Lower lobe of right lung (tissue), 2 donors: ENCODE results near the gene EVI5. TPM values are rescaled to one million over a fixed set of nuclear protein-coding genes. Genes with fewer than 3 reads are reported as not detected.

Source experiments
- ATAC-seq, 2 donors: fragments of 200-7000 bp; cut with Tn5 transposase; one replicate each; pipeline ENCODE4 v1.9.1; 2020 to 2022; ENCODE audit warnings: mild to moderate bottlenecking in 2 of 2, moderate library complexity in 2 of 2
- DNase-seq: peaks from one replicate; pipeline ENCODE4 v3.0.0-alpha.2; 2020
- H3K27ac ChIP-seq: fragments of 200-600 bp; one replicate; pipeline ENCODE4 v1.8.0; 2022
- H3K27me3 ChIP-seq: fragments of 200-600 bp; one replicate; pipeline ENCODE4 v1.8.0; 2022; ENCODE audit warnings: low read depth
- H3K36me3 ChIP-seq: fragments of 200-600 bp; one replicate; pipeline ENCODE4 v1.8.0; 2022; ENCODE audit warnings: mild to moderate bottlenecking
- H3K4me1 ChIP-seq: fragments of 200-600 bp; one replicate; pipeline ENCODE4 v1.8.0; 2022
- H3K4me3 ChIP-seq: fragments of 200-600 bp; one replicate; pipeline ENCODE4 v1.8.0; 2022; ENCODE audit warnings: mild to moderate bottlenecking
- H3K9me3 ChIP-seq: fragments of 200-600 bp; one replicate; pipeline ENCODE4 v1.8.0; 2022
- CTCF ChIP-seq: fragments of 200-600 bp; IDR thresholded peaks from one replicate; pipeline ENCODE4 v1.8.0; 2022; ENCODE audit warnings: antibody characterized with exemption, mild to moderate bottlenecking
- intact Hi-C: fragments of 100-400 bp; cut with DNase I; formaldehyde crosslinking; loops from one replicate; pipeline ENCODE4 v1.11.0; 2022
- total RNA-seq: library from RNA; stranded (reverse); fragmentation: NEBNext Ultra II Directional; extraction: Animal tissue kit (Norgen Biotek cat#: 25700); gene quantifications from one replicate; pipeline ENCODE4 v1.2.1, GENCODE V29; 2021
- donor health status: DM: no; HTN: yes; CAD: no; lungs with severe emphysema.

EVI5 gene
- total RNA-seq, 1 donor from 2014 or later, result 48.5 TPM

- H3K27ac ChIP-seq, result no peak overlapping the region
- no peak for TF ChIP-seq CTCF
- intact Hi-C loops, result no loop called here
- ATAC-seq (no peak), DNase-seq (no peak)
- no peaks in the 10 kb centered on the region for H3K36me3 ChIP-seq
- H3K9me3 ChIP-seq, result no peaks in the 10 kb centered on the region
- H3K27me3 ChIP-seq, result no peaks in the 10 kb centered on the region
- no peaks in the 10 kb centered on the region for H3K4me1 ChIP-seq
- H3K4me3 ChIP-seq, result no peak overlapping the region
Measured at GRCh38 chr1:92567211-92567868, 217.6 kb downstream of the EVI5 start.

GRCh38 chr1:92563457-92564216, 221.3 kb downstream of the EVI5 start:
- no peak for TF ChIP-seq CTCF
- no peaks in the 10 kb centered on the region for H3K4me1 ChIP-seq
- H3K9me3 ChIP-seq, result no peaks in the 10 kb centered on the region
- intact Hi-C loops, result no loop called here
- DNase-seq (no peak), ATAC-seq (peak in 1 of 2 donors; percentile 28)
- no peaks in the 10 kb centered on the region for H3K27me3 ChIP-seq
- no peak overlapping the region for H3K27ac ChIP-seq
- no peaks in the 10 kb centered on the region for H3K36me3 ChIP-seq
- H3K4me3 ChIP-seq, result no peak overlapping the region

- no peak overlapping the region for H3K27ac ChIP-seq
- TF ChIP-seq CTCF, result no peak
- no peaks in the 10 kb centered on the region for H3K27me3 ChIP-seq
- no peaks in the 10 kb centered on the region for H3K36me3 ChIP-seq
- H3K9me3 ChIP-seq, result no peaks in the 10 kb centered on the region
- ATAC-seq, result no peak
- peaks cover 7% of the 10 kb centered on the region for H3K4me1 ChIP-seq
- H3K4me3 ChIP-seq, result no peak overlapping the region
- DNase-seq, result no peak
- intact Hi-C loops, result no loop called here
Measured at GRCh38 chr1:92556350-92556749, 228.6 kb downstream of the EVI5 start.

- intact Hi-C loops, result no loop called here
- Histone ChIP-seq H3K27me3 (no peaks in the 10 kb centered on the region), H3K4me3 (no peak overlapping the region), H3K27ac (no peak overlapping the region), H3K4me1 (peaks cover 7% of the 10 kb centered on the region), H3K9me3 (no peaks in the 10 kb centered on the region), H3K36me3 (no peaks in the 10 kb centered on the region)
- DNase-seq (no peak), ATAC-seq (no peak)
- TF ChIP-seq CTCF, result no peak
Measured at GRCh38 chr1:92554216-92554615, 230.7 kb downstream of the EVI5 start.

- DNase-seq, result no peak
- no peaks in the 10 kb centered on the region for H3K36me3 ChIP-seq
- no peak overlapping the region for H3K4me3 ChIP-seq
- H3K27me3 ChIP-seq, result no peaks in the 10 kb centered on the region
- no peak for TF ChIP-seq CTCF
- no peak for ATAC-seq
- H3K4me1 ChIP-seq, result peaks cover 7% of the 10 kb centered on the region
- H3K9me3 ChIP-seq, result no peaks in the 10 kb centered on the region
- H3K27ac ChIP-seq, result no peak overlapping the region
- intact Hi-C loops, result no loop called here
Measured at GRCh38 chr1:92551916-92552315, 233.0 kb downstream of the EVI5 start.
